Activated naive CD4-positive, alpha-beta T cell (primary cell): Measurements from ENCODE around the gene SLC39A7.

Source experiments
- DNase-seq, 4 experiments: peaks; one replicate each; lab custom pipeline; 2025; lab: John Stamatoyannopoulos, UW

Gene SLC39A7

DNA sequence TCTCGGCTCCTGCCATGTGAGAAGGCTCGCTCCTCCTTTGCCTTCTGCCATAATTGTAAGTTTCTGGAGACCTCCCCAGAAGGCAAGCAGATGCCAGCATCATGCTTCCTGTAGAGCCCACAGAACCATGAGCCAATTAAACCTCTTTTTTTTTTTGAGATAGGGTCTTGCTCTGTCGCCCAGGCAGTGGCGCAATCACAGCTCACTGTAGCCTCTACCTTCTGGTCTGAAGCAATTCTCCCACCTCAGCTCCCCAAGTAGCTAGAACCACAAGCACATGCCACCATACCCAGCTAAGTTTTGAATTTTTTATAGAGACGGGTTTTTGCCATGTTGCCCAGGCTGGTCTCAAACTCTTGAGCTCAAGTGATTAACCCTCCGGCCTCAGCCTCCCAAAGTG lies 36.2 kb downstream of the SLC39A7 start:
- DNase-seq, result no peak

GRCh38 chr6:33237741-33238140 lies 37.1 kb downstream of the SLC39A7 start:
- DNase-seq, result no peak

DNA sequence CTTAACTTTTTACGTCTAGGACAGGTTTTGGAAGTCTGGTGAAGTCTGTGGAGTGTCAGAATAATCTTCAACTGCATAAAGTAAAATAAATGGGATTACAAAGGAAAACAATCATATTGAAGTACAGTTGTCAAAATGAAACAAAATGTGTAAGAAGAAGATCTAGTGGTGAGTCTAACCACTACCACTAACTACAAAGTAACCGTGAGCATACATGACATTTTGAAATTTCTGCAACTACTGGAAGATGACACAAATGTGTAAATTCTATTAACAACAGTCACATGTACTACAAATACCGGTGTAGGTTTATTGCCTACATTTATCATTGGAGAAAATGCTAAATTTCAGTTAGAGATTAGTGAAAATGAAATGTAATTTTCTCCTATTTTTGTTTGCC lies 41.3 kb downstream of the SLC39A7 start:
- no peak for DNase-seq

- no peak for DNase-seq
Observed at GRCh38 chr6:33243476-33243875, 42.8 kb downstream of the SLC39A7 start.

DNA sequence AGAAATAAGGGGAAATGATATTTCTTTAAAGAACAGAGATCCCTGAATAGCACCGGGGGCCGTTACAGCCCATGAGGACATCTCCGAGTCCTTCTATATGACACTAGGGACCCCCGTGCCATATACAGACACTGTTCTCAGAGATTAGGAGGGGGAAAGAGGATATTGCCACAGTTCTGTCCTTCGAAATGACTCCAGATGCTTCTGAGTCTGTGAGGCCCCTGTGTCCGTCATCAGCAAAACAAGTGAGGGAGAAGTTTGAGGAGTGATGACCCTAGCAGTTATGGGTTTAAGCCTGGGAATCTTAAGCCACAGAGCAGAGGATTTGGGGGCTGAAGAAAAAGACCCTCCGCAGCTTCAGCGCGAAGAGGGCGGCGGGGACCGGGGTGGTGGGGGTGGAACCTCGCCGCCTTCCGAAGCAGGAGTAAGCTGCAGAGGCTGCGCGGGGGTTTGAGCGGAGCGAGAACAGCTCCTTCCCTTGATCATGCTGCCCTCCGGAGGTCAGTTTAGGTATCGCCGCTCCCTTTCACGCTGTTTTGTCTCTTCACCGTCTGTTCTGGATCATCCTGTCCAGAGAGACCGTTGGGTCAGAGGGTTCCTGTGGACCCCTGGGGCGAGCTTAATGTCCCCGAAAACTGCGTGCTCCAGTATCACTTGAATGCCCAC lies 47.4 kb downstream of the SLC39A7 start:
- peak; percentile 81 to 92 (median 89) for DNase-seq

DNA sequence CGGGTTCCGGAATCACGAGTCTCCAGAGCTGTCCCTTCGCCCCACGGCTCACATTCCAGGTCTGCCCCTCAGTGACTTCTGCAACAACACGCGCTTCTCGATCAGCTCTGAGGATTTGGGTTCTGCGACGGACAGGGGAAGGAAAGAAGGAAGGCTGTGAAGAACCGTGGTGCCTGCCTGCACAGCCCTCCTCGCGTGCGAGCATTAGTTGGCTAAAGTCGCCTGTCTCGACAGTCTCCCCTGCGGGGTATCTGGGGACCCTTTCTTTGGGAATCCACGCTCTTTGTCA lies 47.9 kb downstream of the SLC39A7 start:
- DNase-seq, result peak in 2 of 4 experiments; percentile 35 to 67

- peak; percentile 85 to 99 (median 88) for DNase-seq
Observed at GRCh38 chr6:33248932-33249731, 48.5 kb downstream of the SLC39A7 start.

GRCh38 chr6:33249732-33250630 lies 49.3 kb downstream of the SLC39A7 start:
- no peak for DNase-seq

DNA sequence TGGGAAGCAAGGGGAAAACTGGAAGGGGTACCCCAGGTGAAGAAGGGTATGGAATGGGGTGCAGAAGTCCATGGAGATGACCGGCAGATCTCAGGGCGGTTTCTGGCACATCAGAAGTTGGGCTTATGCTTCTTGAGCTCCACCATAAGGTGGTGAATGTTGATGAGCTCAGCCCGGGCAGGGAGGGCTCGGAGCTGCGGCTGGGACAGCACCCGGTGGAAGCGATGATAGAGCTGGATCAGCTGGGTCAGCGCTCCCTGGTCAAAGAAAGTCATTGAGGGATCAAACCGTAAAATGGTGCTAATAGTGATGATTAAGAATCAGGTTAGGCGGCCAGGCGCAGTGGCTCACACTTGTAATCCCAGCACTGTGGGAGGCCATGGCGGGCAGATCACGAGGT lies 50.1 kb downstream of the SLC39A7 start:
- no peak for DNase-seq

GRCh38 chr6:33251395-33252012 lies 50.8 kb downstream of the SLC39A7 start:
- no peak for DNase-seq

DNA sequence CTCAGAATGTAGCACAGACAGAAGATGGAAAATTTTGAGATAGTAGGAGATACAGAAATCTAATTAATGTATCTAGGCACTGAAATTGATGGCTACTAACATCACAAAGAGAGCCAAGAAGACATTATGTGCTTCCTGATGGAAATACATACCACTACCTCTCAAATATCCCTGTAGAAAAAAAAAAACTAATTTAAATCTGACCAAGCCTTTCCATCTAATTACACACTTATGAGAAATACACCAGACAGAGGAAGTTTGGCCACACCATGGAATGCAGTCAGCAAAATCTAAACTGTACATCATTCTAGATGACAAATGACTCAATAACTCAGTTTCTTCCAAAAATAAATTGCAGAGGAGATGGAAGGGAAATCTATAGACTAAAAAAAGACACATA lies 52.1 kb downstream of the SLC39A7 start:
- DNase-seq, result no peak
